AG09309 (cell line): ENCODE measurements around the gene ENTR1.

ENCODE experiments used
- DNase-seq: peaks from one replicate; pipeline ENCODE4 v3.0.0-alpha.2; 2010; ENCODE audit warnings: low read depth
- H3K4me3 ChIP-seq: 2 replicates; pipeline ENCODE4 v1.5.1; 2011; ENCODE audit warnings: mild to moderate bottlenecking, low read depth, low read length, moderate library complexity; ENCODE audit not compliant: control insufficient read depth
- CTCF ChIP-seq: IDR thresholded peaks from 2 replicates; pipeline ENCODE4 v1.5.1; 2011; ENCODE audit warnings: mild to moderate bottlenecking, low read depth, low read length, inconsistent platforms; ENCODE audit not compliant: insufficient read depth, control insufficient read depth; ENCODE audit errors: missing control alignments

ENTR1 gene

GRCh38 chr9:136438548-136439480 is 28.4 kb upstream of the ENTR1 start:
- H3K4me3 ChIP-seq: peak overlapping the region; percentile 63
- no peak for DNase-seq

GRCh38 chr9:136437839-136438547 is 27.6 kb upstream of the ENTR1 start:
- peak overlapping the region; percentile 63 for H3K4me3 ChIP-seq
- no peak for TF ChIP-seq CTCF
- no peak for DNase-seq

More at GRCh38 chr9:136438548-136439480, 28.4 kb upstream of the ENTR1 start:
- TF ChIP-seq CTCF: no peak

GRCh38 chr9:136437430-136437829 is 27.0 kb upstream of the ENTR1 start:
- no peak for TF ChIP-seq CTCF
- H3K4me3 ChIP-seq: peak overlapping the region; percentile 63
- no peak for DNase-seq

DNA sequence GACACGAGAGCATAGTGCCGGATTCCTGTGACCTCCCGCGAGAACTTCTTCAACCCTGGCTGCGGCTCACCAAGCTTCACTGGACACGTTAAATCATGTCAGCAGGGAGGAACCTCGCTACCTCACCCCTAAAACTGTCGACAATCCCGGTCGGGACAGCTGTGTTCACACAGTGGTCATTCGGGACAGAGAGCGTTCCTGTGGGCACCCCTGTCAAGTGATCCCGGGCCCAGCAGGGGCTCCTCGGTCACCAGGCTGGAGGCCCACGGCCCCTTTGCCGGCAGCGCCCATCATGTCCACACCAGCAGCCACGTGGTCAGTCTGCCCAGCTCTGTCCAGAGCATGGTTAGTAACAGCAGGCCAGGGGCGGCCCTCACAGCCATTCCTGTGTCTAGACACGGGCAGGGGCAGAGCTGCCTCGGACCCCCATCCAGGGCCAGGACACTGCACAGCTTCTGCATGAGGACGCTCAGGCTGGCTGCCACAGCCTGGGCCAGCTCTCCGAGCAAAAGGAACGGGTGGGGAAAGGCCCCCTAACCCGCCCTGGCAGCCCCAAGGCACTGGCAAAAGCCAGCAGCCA is 25.7 kb upstream of the ENTR1 start:
- H3K4me3 ChIP-seq: no peak overlapping the region
- TF ChIP-seq CTCF: no peak
- DNase-seq: no peak

- no peak overlapping the region for H3K4me3 ChIP-seq
- no peak for TF ChIP-seq CTCF
- no peak for DNase-seq
Observed at GRCh38 chr9:136434580-136435169, 24.3 kb upstream of the ENTR1 start.

DNA sequence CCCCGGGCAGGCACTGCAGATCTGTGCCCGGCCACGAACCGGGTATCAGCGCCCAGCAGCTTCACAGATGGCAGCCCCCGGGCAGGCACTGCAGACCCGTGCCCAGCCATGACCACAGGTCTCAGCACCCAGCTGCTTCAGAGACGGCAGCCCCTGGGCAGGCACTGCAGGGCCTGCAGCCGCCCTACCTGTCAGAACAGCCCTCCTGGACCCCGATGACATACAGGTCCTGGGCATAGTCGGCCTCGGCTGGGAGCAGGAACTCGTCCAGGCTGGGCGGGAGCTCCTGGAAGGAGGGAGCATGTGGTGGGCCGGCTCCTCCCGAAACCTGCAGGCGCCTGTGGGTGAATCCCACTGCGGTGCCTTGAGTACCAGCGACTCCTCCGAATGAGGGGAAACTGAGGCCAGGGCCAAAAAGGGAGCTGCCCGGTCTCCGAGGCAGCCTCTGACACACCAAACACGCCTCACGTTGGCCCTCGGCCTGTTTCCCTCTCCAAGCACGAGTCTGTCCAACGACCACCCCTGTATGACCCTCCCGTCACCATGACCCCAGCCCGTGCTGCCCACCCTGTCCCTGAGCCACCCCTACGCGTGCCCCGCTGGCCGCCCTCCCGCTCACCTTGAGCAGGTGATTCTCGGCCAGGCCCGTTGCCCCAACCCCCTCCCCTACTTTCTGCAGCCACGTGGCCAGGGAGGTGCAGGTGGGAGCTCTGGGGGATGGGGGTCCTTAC is 23.6 kb upstream of the ENTR1 start:
- H3K4me3 ChIP-seq: no peak overlapping the region
- TF ChIP-seq CTCF: no peak
- no peak for DNase-seq
